HCT116 (cell line): Measurements from ENCODE around the gene LRG1. TPM values are rescaled to one million over a fixed set of nuclear protein-coding genes. Genes with fewer than 3 reads are reported as not detected.
A peak's percentile ranks its signal among the peaks of the same experiment; 100 is the strongest.

Source experiments
- ATAC-seq: fragments of 200-7000 bp; cut with Tn5 transposase; 2 replicates; pipeline ENCODE4 v1.9.1; 2020; ENCODE audit warnings: mild to moderate bottlenecking, moderate library complexity
- BruUV-seq: library from RNA; stranded (reverse); fragments of 400-500 nt; replicated peaks from 2 replicates; lab custom pipeline; 2021; lab: Mats Ljungman, UMichigan
- CTCF ChIA-PET: fragments of 300-600 bp; sonication (Branson Sonifier 250); formaldehyde crosslinking; loops from one replicate; lab custom pipeline; 2021; ENCODE audit warnings: antibody characterized with exemption; lab: Charles Lee
- POLR2A ChIA-PET: fragments of 300-600, 350-600 bp; sonication (Branson Sonifier 250); formaldehyde crosslinking; loops from one replicate; lab custom pipeline; 2021; ENCODE audit warnings: antibody characterized with exemption; lab: Charles Lee
- RAD21 ChIA-PET, 2 experiments: fragments of 300-600 bp; sonication (Branson Sonifier 250); formaldehyde crosslinking; loops; one replicate each; lab custom pipeline; 2023; ENCODE audit warnings: low total read pairs in 2 of 2; ENCODE audit not compliant: uncharacterized antibody in 2 of 2, unreplicated experiment in 2 of 2, low non-redundant PET in 1 of 2; lab: Charles Lee
- DNase-seq: peaks from one replicate; pipeline ENCODE4 v3.0.0-alpha.2; 2010; ENCODE audit warnings: low read depth, low spot score
- H2AFZ ChIP-seq: fragments of 200-600 bp; shearing (Covaris generic), sonication (generic); 2 replicates; pipeline ENCODE4 v1.6.1; 2017; ENCODE audit warnings: low read depth, mixed run types, mixed read lengths, antibody characterized with exemption, low read length; ENCODE audit not compliant: poor library complexity, severe bottlenecking
- H3K27ac ChIP-seq: 2 replicates; pipeline ENCODE4 v1.5.1; 2012; ENCODE audit warnings: low read depth, low read length
- H3K27me3 ChIP-seq: fragments of 200-600 bp; sonication (generic); 2 replicates; pipeline ENCODE4 v1.6.1; 2016; ENCODE audit warnings: mixed run types, low read length, mixed read lengths; ENCODE audit not compliant: insufficient read depth
- H3K36me3 ChIP-seq, 2 experiments: fragments of 200-500 bp in 1 of 2; fragments of 200-600 bp in 1 of 2; sonication (Bioruptor generic) in 1 of 2; sonication (generic) in 1 of 2; 2 replicates each; pipeline versions ENCODE4 v1.5.1 to v1.6.1; 2014 to 2016; ENCODE audit warnings: low read length in 2 of 2, inconsistent platforms in 1 of 2, mixed read lengths in 1 of 2, mixed run types in 1 of 2; ENCODE audit not compliant: insufficient read depth in 2 of 2, control insufficient read depth in 1 of 2
- H3K4me1 ChIP-seq, 2 experiments: fragments of 200-600 bp in 1 of 2; sonication (generic) in 1 of 2; 2 replicates each; pipeline versions ENCODE4 v1.5.1 to v1.6.1; 2012 to 2017; ENCODE audit warnings: low read length in 2 of 2, inconsistent platforms in 1 of 2, mild to moderate bottlenecking in 1 of 2, mixed read lengths in 1 of 2, mixed run types in 1 of 2, moderate library complexity in 1 of 2; ENCODE audit not compliant: insufficient read depth in 2 of 2, control insufficient read depth in 1 of 2
- H3K4me2 ChIP-seq: fragments of 200-600 bp; sonication (generic); 2 replicates; pipeline ENCODE4 v1.6.1; 2017; ENCODE audit warnings: mixed run types, low read length, mixed read lengths
- H3K4me3 ChIP-seq, 2 experiments: fragments of 200-600 bp in 1 of 2; sonication (generic) in 1 of 2; replicated peaks in 1 of 2; 2 replicates each; pipeline ENCODE4 v1.5.1; 2011 to 2016; ENCODE audit warnings: low read length in 2 of 2, control low read depth in 1 of 2, low read depth in 1 of 2, mild to moderate bottlenecking in 1 of 2, mixed read lengths in 1 of 2, mixed run types in 1 of 2
- H3K79me2 ChIP-seq: fragments of 200-600 bp; sonication (generic); 2 replicates; pipeline ENCODE4 v1.6.1; 2017; ENCODE audit warnings: mild to moderate bottlenecking, mixed run types, low read length, moderate library complexity, mixed read lengths; ENCODE audit not compliant: insufficient read depth
- H3K9ac ChIP-seq: fragments of 200-600 bp; sonication (generic); 2 replicates; pipeline ENCODE4 v1.6.1; 2016; ENCODE audit warnings: low read length, mixed read lengths
- H3K9me2 ChIP-seq: fragments of 200-600 bp; sonication (generic), shearing (Covaris generic); 2 replicates; pipeline ENCODE4 v1.6.1; 2017; ENCODE audit warnings: mixed run types, mild to moderate bottlenecking, moderate library complexity; ENCODE audit not compliant: insufficient read depth
- H3K9me3 ChIP-seq, 2 experiments: fragments of 200-500 bp in 1 of 2; fragments of 200-600 bp in 1 of 2; sonication (Bioruptor generic) in 1 of 2; sonication (generic) in 1 of 2; 2 replicates each; pipeline ENCODE4 v1.6.1; 2014 to 2017; ENCODE audit warnings: low read length in 2 of 2, mixed read lengths in 2 of 2, inconsistent platforms in 1 of 2, low read depth in 1 of 2, mild to moderate bottlenecking in 1 of 2, mixed run types in 1 of 2, moderate library complexity in 1 of 2; ENCODE audit not compliant: control insufficient read depth in 1 of 2, insufficient read depth in 1 of 2
- H4K20me1 ChIP-seq: fragments of 200-600 bp; sonication (generic), shearing (Covaris generic); 2 replicates; pipeline ENCODE4 v1.6.1; 2017; ENCODE audit warnings: mixed run types, mild to moderate bottlenecking, moderate library complexity; ENCODE audit not compliant: insufficient read depth
- EGR1 ChIP-seq: IDR thresholded peaks from 2 replicates; pipeline ENCODE4 v1.6.1; 2012; ENCODE audit warnings: low read depth
- FOSL1 ChIP-seq: IDR thresholded peaks from 2 replicates; pipeline ENCODE4 v1.6.1; 2012; ENCODE audit warnings: low read depth
- SP1 ChIP-seq: IDR thresholded peaks from 2 replicates; pipeline ENCODE4 v1.6.1; 2012; ENCODE audit warnings: low read depth
- SRF ChIP-seq: IDR thresholded peaks from 2 replicates; pipeline ENCODE4 v1.6.1; 2012; ENCODE audit warnings: low read depth
- TCF7L2 ChIP-seq: IDR thresholded peaks from 2 replicates; pipeline ENCODE4 v1.7.0; 2011; ENCODE audit warnings: borderline replicate concordance, inconsistent platforms; ENCODE audit not compliant: insufficient read depth, insufficient read length; ENCODE audit errors: extremely low read depth
- YY1 ChIP-seq: IDR thresholded peaks from 2 replicates; pipeline ENCODE4 v1.6.1; 2011; ENCODE audit warnings: low read length, low read depth, moderate library complexity, mild to moderate bottlenecking; ENCODE audit not compliant: insufficient replicate concordance; ENCODE audit errors: extremely low read depth
- intact Hi-C: fragments of 100-400 bp; cut with micrococcal nuclease; formaldehyde crosslinking; loops from 2 replicates; pipeline ENCODE4 v1.10.0; 2022
- total RNA-seq: library from RNA; stranded (reverse); gene quantifications from one replicate; pipeline ENCODE4 v1.2.1, GENCODE V29; 2021; ENCODE audit not compliant: unreplicated experiment

LRG1 gene
- total RNA-seq, 1 experiment from 2014 or later: 1.3 TPM

GRCh38 chr19:4582980-4583842, 43.4 kb upstream of the LRG1 start:
- H3K4me3 ChIP-seq: no peak overlapping the region
- no peaks in the 10 kb centered on the region for H3K36me3 ChIP-seq
- CTCF ChIA-PET: no interaction called here
- POLR2A ChIA-PET: interaction anchor here (0.6 kb wide), 1 partner anchor 15 kb away, joined by 3 read pairs; no protein-coding TSS in a partner anchor
- H3K4me1 ChIP-seq: peaks cover 22 to 55% of the 10 kb centered on the region in 2 experiments; a peak in 3 of 4 replicates
- H3K9ac ChIP-seq: 0 out of 2 replicates have a peak overlapping the region, but pooled peaks have one; percentile 47
- no TSS peak for BruUV-seq
- H2AFZ ChIP-seq: no peak overlapping the region
- H3K27ac ChIP-seq: peak overlapping the region; percentile 50; the same call in 1 of the 2 replicates
- RAD21 ChIA-PET: no interaction called here
- DNase-seq: no peak
- peak; percentile 39 for ATAC-seq
- H3K9me3 ChIP-seq: no peaks in the 10 kb centered on the region
- TF ChIP-seq EGR1: no peak
- no peak for TF ChIP-seq FOSL1
- TF ChIP-seq TCF7L2: no peak
- peak overlapping the region; percentile 98 for H3K4me2 ChIP-seq
- H4K20me1 ChIP-seq: no peaks in the 10 kb centered on the region
- H3K9me2 ChIP-seq: no peaks in the 10 kb centered on the region
- intact Hi-C loops: no loop called here
- peaks cover 20% of the 10 kb centered on the region for H3K79me2 ChIP-seq
- H3K27me3 ChIP-seq: no peaks in the 10 kb centered on the region

- intact Hi-C loops: no loop called here
- Histone ChIP-seq H3K9me3 (no peaks in the 10 kb centered on the region), H3K79me2 (peaks cover 20% of the 10 kb centered on the region), H3K4me2 (peak overlapping the region; percentile 70), H3K9me2 (no peaks in the 10 kb centered on the region), H3K4me3 (peak overlapping the region; percentile 53 to 75), H4K20me1 (no peaks in the 10 kb centered on the region), H3K4me1 (peaks cover 26 to 62% of the 10 kb centered on the region in 2 experiments)
- ChIA-PET RAD21 (no interaction called here), POLR2A (no interaction called here)
- ATAC-seq: peak; percentile 30
- BruUV-seq: no TSS peak
- TF ChIP-seq YY1 (peak; percentile 79), SRF (no peak), SP1 (peak; percentile 81)
- TF ChIP-seq, all 23 proteins: peak for 2
- Histone ChIP-seq H3K27me3 (no peaks in the 10 kb centered on the region), H3K36me3 (no peaks in the 10 kb centered on the region), H2AFZ (peak overlapping the region; percentile 37), H3K27ac (peak overlapping the region; percentile 60; the same call in 1 of the 2 replicates), H3K9ac (peak overlapping the region; percentile 36; the same call in 1 of the 2 replicates)
- CTCF ChIA-PET: no interaction called here
- DNase-seq: no peak
These were observed 42.1 kb upstream of the LRG1 start for GRCh38 chr19:4581666-4582553.
